Fibroblast of lung (primary cell): ENCODE measurements around the gene MLST8. TPM values are rescaled to one million over a fixed set of nuclear protein-coding genes. Genes with fewer than 3 reads are reported as not detected.

Source experiments
- DNase-seq, 2 donors: peaks; one replicate each; pipeline versions ENCODE4 v3.0.0 to v3.0.0-alpha.2; 2010; ENCODE audit warnings: low read depth in 2 of 2
- H2AFZ ChIP-seq: 2 replicates; pipeline ENCODE4 v1.5.1; 2012; ENCODE audit warnings: low read length, control low read depth, inconsistent platforms
- H3K27ac ChIP-seq: 2 replicates; pipeline ENCODE4 v1.5.1; 2011; ENCODE audit warnings: low read length, control low read depth; ENCODE audit not compliant: insufficient read depth
- H3K27me3 ChIP-seq: 2 replicates; pipeline ENCODE4 v1.5.1; 2011; ENCODE audit warnings: mild to moderate bottlenecking, low read length; ENCODE audit not compliant: control insufficient read depth, insufficient read depth
- H3K36me3 ChIP-seq: 2 replicates; pipeline ENCODE4 v1.5.1; 2011; ENCODE audit warnings: low read length; ENCODE audit not compliant: control insufficient read depth, insufficient read depth
- H3K4me1 ChIP-seq: 2 replicates; pipeline ENCODE4 v1.5.1; 2011; ENCODE audit warnings: low read length; ENCODE audit not compliant: control insufficient read depth, insufficient read depth; ENCODE audit errors: extremely low read depth
- H3K4me2 ChIP-seq: 2 replicates; pipeline ENCODE4 v1.5.1; 2011; ENCODE audit warnings: low read length, control low read depth; ENCODE audit not compliant: insufficient read depth; ENCODE audit errors: extremely low read depth
- H3K4me3 ChIP-seq, 4 experiments: fragments of 200-600 bp in 1 of 4; sonication (generic) in 1 of 4; replicated peaks in 1 of 4; 2 replicates each; pipeline ENCODE4 v1.5.1; 2011 to 2016; ENCODE audit warnings: low read length in 4 of 4, low read depth in 3 of 4, mild to moderate bottlenecking in 3 of 4, control low read depth in 2 of 4, inconsistent platforms in 1 of 4, mixed read lengths in 1 of 4; ENCODE audit not compliant: insufficient read depth in 1 of 4; ENCODE audit errors: control extremely low read depth in 1 of 4
- H3K79me2 ChIP-seq: 2 replicates; pipeline ENCODE4 v1.5.1; 2012; ENCODE audit warnings: mild to moderate bottlenecking, low read length, inconsistent platforms; ENCODE audit not compliant: control insufficient read depth, insufficient read depth
- H3K9ac ChIP-seq: 2 replicates; pipeline ENCODE4 v1.5.1; 2011; ENCODE audit warnings: mild to moderate bottlenecking, low read length, control low read depth; ENCODE audit not compliant: insufficient read depth
- H3K9me3 ChIP-seq: 2 replicates; pipeline ENCODE4 v1.5.1; 2012; ENCODE audit warnings: low read depth, low read length; ENCODE audit not compliant: control insufficient read depth, insufficient read depth
- H4K20me1 ChIP-seq: 2 replicates; pipeline ENCODE4 v1.5.1; 2011; ENCODE audit warnings: low read length; ENCODE audit not compliant: control insufficient read depth, insufficient read depth; ENCODE audit errors: extremely low read depth
- EZH2 ChIP-seq: IDR thresholded peaks from 2 replicates; pipeline ENCODE4 v1.5.1; 2012; ENCODE audit warnings: low read length, control low read depth, mild to moderate bottlenecking; ENCODE audit errors: missing control alignments
- polyA plus RNA-seq, 2 donors: library from polyadenylated mRNA; depleted of rRNA in 1 of 2; stranded (reverse) in 1 of 2; unstranded in 1 of 2; fragments of >200 nt; gene quantifications; 2 replicates each; pipeline ENCODE4 v1.2.1, GENCODE V29; 2011 to 2012; ENCODE audit warnings: missing spikeins in 1 of 2
- total RNA-seq: library from RNA; depleted of rRNA; stranded (reverse); fragments of >200 nt; gene quantifications from 2 replicates; pipeline ENCODE4 v1.2.1, GENCODE V29; 2014
- TF ChIP-seq, protein P1 (sequence below), 2 donors: IDR thresholded peaks in 1 of 2; conservative IDR thresholded peaks in 1 of 2; 1 replicate in 1 of 2; 2 replicates in 1 of 2; pipeline ENCODE4 v1.5.1; 2011 to 2012; ENCODE audit warnings: low read length in 2 of 2, control low read depth in 1 of 2, inconsistent platforms in 1 of 2, low read depth in 1 of 2, mild to moderate bottlenecking in 1 of 2

MLST8 gene
- total and polyA plus RNA-seq, 2 donors (not counting 1 experiment from before 2014, with no cell fraction given) = 16.8 to 30.9 TPM

DNA sequence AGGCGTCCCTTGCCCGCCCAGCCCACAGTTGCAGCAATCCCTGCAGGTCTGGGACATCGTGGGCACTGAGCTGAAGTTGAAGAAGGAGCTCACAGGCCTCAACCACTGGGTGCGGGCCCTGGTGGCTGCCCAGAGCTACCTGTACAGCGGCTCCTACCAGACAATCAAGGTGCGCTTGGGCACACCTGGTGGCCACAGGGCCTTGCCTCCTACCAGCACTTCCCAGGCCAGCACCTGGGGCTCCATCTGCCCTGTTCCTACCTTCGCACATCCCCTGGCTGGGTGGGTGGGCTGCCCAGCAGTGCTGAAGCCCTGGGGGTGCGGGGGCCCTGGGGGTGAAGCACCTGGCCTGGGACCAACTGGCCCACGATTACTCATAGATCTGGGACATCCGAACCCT, 29.8 kb upstream of the MLST8 start:
- H3K4me3 ChIP-seq = no peak overlapping the region
- H3K4me1 ChIP-seq = no peaks in the 10 kb centered on the region
- no peak for DNase-seq
- H2AFZ ChIP-seq = no peak overlapping the region
- H3K9me3 ChIP-seq = no peaks in the 10 kb centered on the region
- no peak overlapping the region for H3K9ac ChIP-seq
- no peaks in the 10 kb centered on the region for H3K79me2 ChIP-seq
- H3K27ac ChIP-seq = no peak overlapping the region
- H4K20me1 ChIP-seq = no peaks in the 10 kb centered on the region
- H3K27me3 ChIP-seq = no peaks in the 10 kb centered on the region
- H3K36me3 ChIP-seq = peaks cover 43% of the 10 kb centered on the region
- TF ChIP-seq EZH2 = no peak
- TF ChIP-seq, protein P1, sequence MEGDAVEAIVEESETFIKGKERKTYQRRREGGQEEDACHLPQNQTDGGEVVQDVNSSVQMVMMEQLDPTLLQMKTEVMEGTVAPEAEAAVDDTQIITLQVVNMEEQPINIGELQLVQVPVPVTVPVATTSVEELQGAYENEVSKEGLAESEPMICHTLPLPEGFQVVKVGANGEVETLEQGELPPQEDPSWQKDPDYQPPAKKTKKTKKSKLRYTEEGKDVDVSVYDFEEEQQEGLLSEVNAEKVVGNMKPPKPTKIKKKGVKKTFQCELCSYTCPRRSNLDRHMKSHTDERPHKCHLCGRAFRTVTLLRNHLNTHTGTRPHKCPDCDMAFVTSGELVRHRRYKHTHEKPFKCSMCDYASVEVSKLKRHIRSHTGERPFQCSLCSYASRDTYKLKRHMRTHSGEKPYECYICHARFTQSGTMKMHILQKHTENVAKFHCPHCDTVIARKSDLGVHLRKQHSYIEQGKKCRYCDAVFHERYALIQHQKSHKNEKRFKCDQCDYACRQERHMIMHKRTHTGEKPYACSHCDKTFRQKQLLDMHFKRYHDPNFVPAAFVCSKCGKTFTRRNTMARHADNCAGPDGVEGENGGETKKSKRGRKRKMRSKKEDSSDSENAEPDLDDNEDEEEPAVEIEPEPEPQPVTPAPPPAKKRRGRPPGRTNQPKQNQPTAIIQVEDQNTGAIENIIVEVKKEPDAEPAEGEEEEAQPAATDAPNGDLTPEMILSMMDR (conservative IDR thresholded peaks at IDR 0.05 in 1 of 2, IDR thresholded peaks at IDR 0.05 in 1 of 2; ENCODE audit: low read depth in 1 of 2, low read length in 2 of 2) = no peak
- H3K4me2 ChIP-seq = no peak overlapping the region

DNA sequence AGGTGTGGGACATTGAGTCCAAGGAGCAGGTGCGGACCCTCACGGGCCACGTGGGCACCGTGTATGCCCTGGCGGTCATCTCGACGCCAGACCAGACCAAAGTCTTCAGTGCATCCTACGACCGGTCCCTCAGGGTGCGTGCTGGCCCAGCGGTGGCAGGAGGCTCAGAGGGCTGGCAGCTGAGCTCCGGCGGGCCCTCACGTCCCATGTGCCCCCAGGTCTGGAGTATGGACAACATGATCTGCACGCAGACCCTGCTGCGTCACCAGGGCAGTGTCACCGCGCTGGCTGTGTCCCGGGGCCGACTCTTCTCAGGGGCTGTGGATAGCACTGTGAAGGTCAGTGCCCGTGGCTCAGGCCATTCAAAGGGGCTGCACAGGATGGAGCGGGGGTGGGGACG, 29.2 kb upstream of the MLST8 start:
- no peaks in the 10 kb centered on the region for H3K27me3 ChIP-seq
- no peaks in the 10 kb centered on the region for H4K20me1 ChIP-seq
- no peak overlapping the region for H2AFZ ChIP-seq
- H3K4me2 ChIP-seq = no peak overlapping the region
- H3K9me3 ChIP-seq = no peaks in the 10 kb centered on the region
- DNase-seq = no peak
- no peaks in the 10 kb centered on the region for H3K4me1 ChIP-seq
- TF ChIP-seq, protein P1 (conservative IDR thresholded peaks at IDR 0.05 in 1 of 2, IDR thresholded peaks at IDR 0.05 in 1 of 2; ENCODE audit: low read depth in 1 of 2, low read length in 2 of 2) = no peak
- TF ChIP-seq EZH2 = no peak
- no peaks in the 10 kb centered on the region for H3K79me2 ChIP-seq
- H3K9ac ChIP-seq = no peak overlapping the region
- peaks cover 40% of the 10 kb centered on the region for H3K36me3 ChIP-seq
- H3K27ac ChIP-seq = no peak overlapping the region
- H3K4me3 ChIP-seq = no peak overlapping the region

DNA sequence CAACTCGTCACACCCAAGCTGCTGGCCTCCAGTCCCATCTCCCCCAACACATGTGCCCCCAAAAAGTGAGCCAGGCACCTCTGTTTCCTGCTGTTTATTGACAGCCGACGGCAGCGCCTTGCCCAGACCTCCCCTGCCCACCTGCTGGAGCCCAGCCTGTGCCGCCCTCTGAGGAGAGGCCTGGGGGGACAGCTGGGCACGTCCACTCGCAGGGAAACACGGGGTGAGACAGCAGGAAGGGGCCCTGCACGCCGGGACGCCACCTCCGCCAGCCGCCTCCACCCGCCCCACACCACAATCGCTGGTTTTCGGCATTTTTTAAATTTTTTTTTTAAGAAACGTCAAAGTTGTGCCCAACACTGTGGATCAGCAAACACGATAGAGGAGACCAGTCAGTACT, 28.2 kb upstream of the MLST8 start:
- Histone ChIP-seq H4K20me1 (no peaks in the 10 kb centered on the region), H3K9me3 (no peaks in the 10 kb centered on the region), H3K4me3 (no peak overlapping the region), H3K4me1 (no peaks in the 10 kb centered on the region), H3K27me3 (no peaks in the 10 kb centered on the region), H3K27ac (no peak overlapping the region), H3K36me3 (peaks cover 37% of the 10 kb centered on the region), H2AFZ (no peak overlapping the region), H3K4me2 (no peak overlapping the region), H3K79me2 (no peaks in the 10 kb centered on the region), H3K9ac (no peak overlapping the region)
- TF ChIP-seq, protein P1 (conservative IDR thresholded peaks at IDR 0.05 in 1 of 2, IDR thresholded peaks at IDR 0.05 in 1 of 2; ENCODE audit: low read depth in 1 of 2, low read length in 2 of 2) = no peak
- no peak for TF ChIP-seq EZH2
- DNase-seq = no peak
